OCI-LY3 (cell line): Measurements from ENCODE around the gene PARS2.

Experiments used
- H2AFZ ChIP-seq: fragments of 200-600, 300-600 bp; shearing (Covaris generic); 2 replicates; pipeline ENCODE4 v1.6.0; 2014; ENCODE audit warnings: antibody characterized with exemption, low read depth, low read length
- H3K27ac ChIP-seq: fragments of 200-600, 300-600 bp; sonication (generic); 2 replicates; pipeline ENCODE4 v1.5.1; 2014; ENCODE audit warnings: mild to moderate bottlenecking, low read length, moderate library complexity, mixed read lengths
- H3K27me3 ChIP-seq: fragments of 200-600, 300-600 bp; sonication (generic); 2 replicates; pipeline ENCODE4 v1.6.1; 2014; ENCODE audit warnings: low read depth, low read length, mixed read lengths
- H3K36me3 ChIP-seq: fragments of 200-600, 300-600 bp; sonication (generic); replicated peaks from 2 replicates; pipeline ENCODE3; 2014; ENCODE audit warnings: low read depth, low read length, mixed read lengths
- H3K4me1 ChIP-seq: fragments of 300-600, 200-600 bp; sonication (generic); 2 replicates; pipeline ENCODE4 v1.6.1; 2014; ENCODE audit warnings: low read length, mixed read lengths
- H3K4me2 ChIP-seq: fragments of 200-600, 300-600 bp; sonication (generic); 2 replicates; pipeline ENCODE4 v1.6.1; 2014; ENCODE audit warnings: low read length, mixed read lengths
- H3K4me3 ChIP-seq: fragments of 300-600, 200-600 bp; sonication (generic); 2 replicates; pipeline ENCODE4 v1.5.1; 2014; ENCODE audit warnings: antibody characterized with exemption, mild to moderate bottlenecking, low read length, moderate library complexity
- H3K79me2 ChIP-seq: fragments of 300-600, 200-600 bp; shearing (Covaris generic); 2 replicates; pipeline ENCODE4 v1.6.1; 2014; ENCODE audit warnings: mild to moderate bottlenecking, low read length, mixed read lengths
- H3K9ac ChIP-seq: fragments of 300-600, 200-600 bp; shearing (Covaris generic); 2 replicates; pipeline ENCODE4 v1.6.0; 2014; ENCODE audit warnings: mild to moderate bottlenecking, low read length, moderate library complexity
- H3K9me3 ChIP-seq: fragments of 200-600, 300-600 bp; shearing (Covaris generic); 2 replicates; pipeline ENCODE4 v1.6.1; 2014; ENCODE audit warnings: low read length, mixed read lengths; ENCODE audit not compliant: insufficient read depth
- H4K20me1 ChIP-seq: fragments of 200-600, 300-600 bp; sonication (generic); 2 replicates; pipeline ENCODE4 v1.6.1; 2016; ENCODE audit warnings: low read length, mixed read lengths; ENCODE audit not compliant: insufficient read depth
- EZH2phosphoT487 ChIP-seq: fragments of 200-600 bp; shearing (Covaris generic); IDR thresholded peaks from 2 replicates; pipeline ENCODE4 v1.6.1; 2018; ENCODE audit warnings: antibody characterized with exemption, mixed run types, low read depth
- TF ChIP-seq, protein P1 (sequence below): fragments of 200-600, 300-600 bp; sonication (generic); IDR thresholded peaks from 2 replicates; pipeline ENCODE4 v1.5.1; 2014; ENCODE audit warnings: antibody characterized with exemption, low read length, low read depth

PARS2 gene

DNA sequence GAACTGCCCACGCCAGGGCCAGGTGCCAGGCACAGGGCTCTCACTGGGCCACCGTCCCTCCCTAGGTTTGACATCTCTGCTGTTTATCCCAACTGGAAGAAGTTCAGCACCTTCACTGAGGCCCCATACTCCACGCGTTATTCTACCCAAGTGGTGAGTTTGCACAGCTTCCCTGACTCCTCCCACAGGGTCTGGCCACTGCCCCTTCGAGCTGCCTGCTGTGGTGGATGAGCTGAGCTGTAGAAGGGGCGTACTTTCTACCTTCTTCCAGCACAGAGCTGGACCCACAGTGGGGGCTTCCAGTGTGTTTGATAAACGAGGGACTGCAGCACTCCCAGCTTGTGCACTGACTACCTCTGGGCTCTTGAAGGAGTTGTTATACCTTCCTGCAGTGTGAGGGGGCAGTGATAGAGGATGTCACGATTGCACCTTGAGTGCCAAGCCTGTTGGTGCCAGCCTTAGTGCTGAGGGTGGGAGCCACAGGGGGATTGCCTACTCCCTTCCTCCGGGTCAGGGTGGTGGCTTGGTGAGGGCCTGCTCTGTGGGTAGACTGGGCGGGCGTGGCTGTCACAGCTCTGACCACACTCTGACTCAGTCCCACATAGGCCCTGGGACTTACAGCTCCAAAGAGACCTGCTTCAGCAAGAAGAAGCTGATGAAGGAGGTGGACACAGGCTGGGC lies 42.7 kb upstream of the PARS2 start:
- no peaks in the 10 kb centered on the region for H3K36me3 ChIP-seq
- H3K27me3 ChIP-seq: no peaks in the 10 kb centered on the region
- no peak overlapping the region for H3K27ac ChIP-seq
- no peak overlapping the region for H3K4me2 ChIP-seq
- H3K9me3 ChIP-seq: no peaks in the 10 kb centered on the region
- no peak overlapping the region for H2AFZ ChIP-seq
- TF ChIP-seq EZH2phosphoT487: no peak
- TF ChIP-seq, protein P1, sequence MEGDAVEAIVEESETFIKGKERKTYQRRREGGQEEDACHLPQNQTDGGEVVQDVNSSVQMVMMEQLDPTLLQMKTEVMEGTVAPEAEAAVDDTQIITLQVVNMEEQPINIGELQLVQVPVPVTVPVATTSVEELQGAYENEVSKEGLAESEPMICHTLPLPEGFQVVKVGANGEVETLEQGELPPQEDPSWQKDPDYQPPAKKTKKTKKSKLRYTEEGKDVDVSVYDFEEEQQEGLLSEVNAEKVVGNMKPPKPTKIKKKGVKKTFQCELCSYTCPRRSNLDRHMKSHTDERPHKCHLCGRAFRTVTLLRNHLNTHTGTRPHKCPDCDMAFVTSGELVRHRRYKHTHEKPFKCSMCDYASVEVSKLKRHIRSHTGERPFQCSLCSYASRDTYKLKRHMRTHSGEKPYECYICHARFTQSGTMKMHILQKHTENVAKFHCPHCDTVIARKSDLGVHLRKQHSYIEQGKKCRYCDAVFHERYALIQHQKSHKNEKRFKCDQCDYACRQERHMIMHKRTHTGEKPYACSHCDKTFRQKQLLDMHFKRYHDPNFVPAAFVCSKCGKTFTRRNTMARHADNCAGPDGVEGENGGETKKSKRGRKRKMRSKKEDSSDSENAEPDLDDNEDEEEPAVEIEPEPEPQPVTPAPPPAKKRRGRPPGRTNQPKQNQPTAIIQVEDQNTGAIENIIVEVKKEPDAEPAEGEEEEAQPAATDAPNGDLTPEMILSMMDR: no peak
- no peak overlapping the region for H3K4me3 ChIP-seq
- no peaks in the 10 kb centered on the region for H3K79me2 ChIP-seq
- no peaks in the 10 kb centered on the region for H4K20me1 ChIP-seq
- no peak overlapping the region for H3K9ac ChIP-seq
- no peaks in the 10 kb centered on the region for H3K4me1 ChIP-seq

DNA sequence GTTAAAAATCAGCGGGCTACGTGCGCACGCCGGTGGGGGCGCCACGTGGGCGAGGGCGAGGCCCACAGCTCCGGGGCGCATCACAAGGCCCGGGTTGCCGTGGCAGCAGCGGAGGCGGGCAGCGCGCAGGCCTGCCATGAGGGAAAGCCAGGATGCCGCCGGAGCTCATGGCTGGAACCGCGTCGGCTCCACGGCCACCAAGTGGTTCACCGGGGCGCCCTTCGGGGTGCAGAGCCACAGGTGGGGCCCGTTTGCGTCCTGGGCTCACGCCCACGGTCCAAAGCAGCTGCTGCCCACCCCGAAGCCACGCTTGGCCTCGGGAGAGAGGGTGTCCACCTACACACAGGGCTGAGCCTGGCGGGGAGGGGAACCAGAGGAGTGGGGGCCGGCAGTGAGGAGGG lies 41.7 kb upstream of the PARS2 start:
- no peak overlapping the region for H3K4me3 ChIP-seq
- H3K27ac ChIP-seq: no peak overlapping the region
- H2AFZ ChIP-seq: no peak overlapping the region
- no peak overlapping the region for H3K4me2 ChIP-seq
- H3K79me2 ChIP-seq: no peaks in the 10 kb centered on the region
- H3K9me3 ChIP-seq: no peaks in the 10 kb centered on the region
- H3K4me1 ChIP-seq: no peaks in the 10 kb centered on the region
- H3K9ac ChIP-seq: no peak overlapping the region
- TF ChIP-seq, protein P1: no peak
- TF ChIP-seq EZH2phosphoT487: no peak
- H3K27me3 ChIP-seq: no peaks in the 10 kb centered on the region
- no peaks in the 10 kb centered on the region for H4K20me1 ChIP-seq
- H3K36me3 ChIP-seq: no peaks in the 10 kb centered on the region

DNA sequence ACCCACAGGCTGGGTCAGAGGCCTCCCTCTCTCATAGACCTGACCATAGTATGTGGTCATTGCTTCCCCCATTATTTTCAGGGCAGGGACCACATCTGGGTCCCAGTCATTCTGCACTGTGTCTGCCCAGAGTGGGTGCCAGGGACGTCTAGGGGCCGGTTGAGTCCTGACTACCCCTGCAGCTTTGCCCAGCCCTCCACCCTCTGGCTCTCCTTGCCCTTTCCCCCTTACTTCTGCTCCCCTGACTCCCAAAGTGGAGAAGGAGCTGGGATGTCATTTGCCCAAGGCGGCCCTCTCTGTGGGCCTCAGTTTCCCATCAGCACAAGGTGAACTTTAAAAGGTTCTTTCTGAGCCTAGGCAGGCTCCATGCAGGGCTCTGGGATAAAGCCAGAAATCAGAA lies 41.1 kb upstream of the PARS2 start:
- Histone ChIP-seq H4K20me1 (no peaks in the 10 kb centered on the region), H2AFZ (no peak overlapping the region), H3K36me3 (no peaks in the 10 kb centered on the region), H3K4me1 (no peaks in the 10 kb centered on the region), H3K27me3 (no peaks in the 10 kb centered on the region), H3K9me3 (no peaks in the 10 kb centered on the region), H3K4me2 (no peak overlapping the region), H3K27ac (no peak overlapping the region), H3K79me2 (no peaks in the 10 kb centered on the region), H3K9ac (no peak overlapping the region), H3K4me3 (no peak overlapping the region)
- TF ChIP-seq, protein P1: no peak
- TF ChIP-seq EZH2phosphoT487: no peak

DNA sequence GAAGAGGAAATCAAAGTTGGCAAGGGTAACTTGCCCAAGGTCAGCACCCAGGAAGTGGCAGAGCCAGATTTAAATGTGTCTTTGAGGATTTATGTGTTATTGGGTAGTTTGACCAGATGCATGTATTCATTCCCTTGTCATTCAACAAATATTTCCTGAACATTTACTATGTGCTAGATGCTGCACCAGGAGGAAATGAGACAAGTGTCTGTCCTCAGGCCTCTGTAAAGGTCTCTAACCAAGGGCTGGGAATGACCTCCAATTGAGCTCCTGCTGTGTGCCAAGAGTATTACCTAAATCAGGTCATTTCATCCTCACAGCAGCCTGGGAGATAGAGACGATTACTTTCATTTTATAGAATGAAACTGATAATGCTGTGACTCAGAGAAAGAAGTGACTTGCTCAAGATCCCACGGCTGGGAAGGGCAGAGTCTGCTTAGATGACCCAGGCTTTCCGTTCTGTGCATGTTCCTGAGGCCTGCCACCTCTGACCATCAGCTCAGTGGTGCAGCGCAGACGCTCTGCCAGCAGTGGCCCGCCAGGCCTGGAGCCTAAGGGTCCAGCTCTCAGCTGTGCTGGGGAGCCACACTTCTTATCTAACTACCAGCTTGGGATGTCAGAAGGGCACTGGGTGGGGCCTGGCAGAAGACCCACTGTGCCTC lies 40.3 kb upstream of the PARS2 start:
- Histone ChIP-seq H3K9ac (no peak overlapping the region), H3K4me2 (no peak overlapping the region), H2AFZ (no peak overlapping the region), H3K4me1 (no peaks in the 10 kb centered on the region), H3K36me3 (no peaks in the 10 kb centered on the region), H3K9me3 (no peaks in the 10 kb centered on the region), H3K27ac (no peak overlapping the region), H3K27me3 (no peaks in the 10 kb centered on the region), H3K4me3 (no peak overlapping the region), H3K79me2 (no peaks in the 10 kb centered on the region), H4K20me1 (no peaks in the 10 kb centered on the region)
- TF ChIP-seq, protein P1: no peak
- no peak for TF ChIP-seq EZH2phosphoT487
